Activated CD4-positive, alpha-beta T cell treated with anti-CD3 and anti-CD28 coated beads for 36 hours (primary cell): ENCODE data around the gene STK11. TPM values are rescaled to one million over a fixed set of nuclear protein-coding genes. Genes with fewer than 3 reads are reported as not detected.
"Not testable (repeated sequence)": the region's sequence is repeated elsewhere in the genome, so short reads cannot be mapped to it uniquely, and the experiment has no call there.

Experiments used
- ATAC-seq: fragments of 200-7000 bp; cut with Tn5 transposase; one replicate; pipeline ENCODE4 v1.10.0; 2021; ENCODE audit warnings: mild to moderate bottlenecking, moderate library complexity
- CTCF ChIA-PET: fragments of 350-600 bp; sonication (Branson Sonifier 250); formaldehyde crosslinking; loops from one replicate; lab custom pipeline; 2021; ENCODE audit warnings: antibody characterized with exemption; lab: Charles Lee
- POLR2A ChIA-PET: fragments of 350-600 bp; sonication (Branson Sonifier 250); formaldehyde crosslinking; loops from one replicate; lab custom pipeline; 2021; ENCODE audit warnings: antibody characterized with exemption, inconsistent platforms; lab: Charles Lee
- DNase-seq: peaks from one replicate; pipeline ENCODE4 v3.0.0-alpha.2; 2020
- H3K27ac Mint-ChIP-seq: one replicate; pipeline ENCODE4 v1.8.0; 2021; ENCODE audit warnings: mixed read lengths
- H3K27me3 Mint-ChIP-seq: one replicate; pipeline ENCODE4 v1.8.0; 2021; ENCODE audit warnings: mixed read lengths
- H3K36me3 Mint-ChIP-seq: one replicate; pipeline ENCODE4 v1.8.0; 2021; ENCODE audit warnings: low read depth, mixed read lengths
- H3K4me1 Mint-ChIP-seq: one replicate; pipeline ENCODE4 v1.8.0; 2021; ENCODE audit warnings: mixed read lengths
- H3K4me3 Mint-ChIP-seq: one replicate; pipeline ENCODE4 v1.8.0; 2021; ENCODE audit warnings: mild to moderate bottlenecking, moderate library complexity, mixed read lengths
- H3K9me3 Mint-ChIP-seq: one replicate; pipeline ENCODE4 v1.8.0; 2021; ENCODE audit warnings: low read depth, mixed read lengths
- intact Hi-C, 2 experiments: fragments of 100-400 bp; cut with DNase I in 1 of 2; cut with micrococcal nuclease in 1 of 2; formaldehyde crosslinking; loops; one replicate each; pipeline versions ENCODE4 v1.14.2 to v1.15.1; 2022 to 2024; cut with DNase I, micrococcal nuclease
- total RNA-seq, 2 experiments: library from RNA; stranded (reverse); gene quantifications; one replicate each; pipeline ENCODE4 v1.2.3, GENCODE V29; 2021

STK11 gene
- total RNA-seq, 2 experiments from 2014 or later = 49.2 to 61.5 TPM

- Mint-ChIP-seq H3K27me3 (no peaks in the 10 kb centered on the region), H3K27ac (peak overlapping the region; percentile 82)
- ATAC-seq = no peak
These were observed 39.3 kb downstream of the STK11 start for GRCh38 chr19:1244693-1245451.

GRCh38 chr19:1245494-1246264, 40.1 kb downstream of the STK11 start:
- CTCF ChIA-PET = interaction anchor here (0.6 to 5.3 kb wide), 6 partner anchors 21 to 310 kb away, joined by 3 to 163 read pairs (median 3); partner anchors contain the start of genes ARHGAP45 and CIRBP
- Mint-ChIP-seq H3K4me3 (no peak overlapping the region), H3K27ac (no peak overlapping the region), H3K27me3 (no peaks in the 10 kb centered on the region), H3K36me3 (peaks cover 3% of the 10 kb centered on the region), H3K9me3 (no peaks in the 10 kb centered on the region), H3K4me1 (peaks cover 28% of the 10 kb centered on the region)
- ATAC-seq = no peak
- POLR2A ChIA-PET = interaction anchor here (0.6 to 4.2 kb wide), 2 partner anchors 24 to 342 kb away, joined by 4 to 59 read pairs; partner anchors contain the start of gene CIRBP
- no peak for DNase-seq
- intact Hi-C loops = loop anchor here in 1 of 2 experiments (10.0 kb wide), 1 partner anchor 321 kb away; the partner anchor contains the start of gene ARID3A

More at GRCh38 chr19:1244693-1245451, 39.3 kb downstream of the STK11 start:
- H3K4me1 Mint-ChIP-seq = peaks cover 28% of the 10 kb centered on the region
- POLR2A ChIA-PET = interaction anchor here (0.6 to 4.2 kb wide), 9 partner anchors 8 to 341 kb away, joined by 3 to 59 read pairs (median 5); partner anchors contain the start of gene CIRBP
- peak overlapping the region; percentile 58 for H3K4me3 Mint-ChIP-seq
- CTCF ChIA-PET = interaction anchor here (0.6 to 5.3 kb wide), 34 partner anchors 8 to 734 kb away, joined by 3 to 163 read pairs (median 4); partner anchors contain the start of genes ABCA7, ARHGAP45, CIRBP and FAM174C
- no peaks in the 10 kb centered on the region for H3K9me3 Mint-ChIP-seq
- peak; percentile 48 for DNase-seq
- intact Hi-C loops = loop anchor here (1.0 to 10.0 kb wide), 3 partner anchors 21 to 320 kb away; partner anchors contain the start of gene ARID3A (in 1 of the 2)
- H3K36me3 Mint-ChIP-seq = peaks cover 3% of the 10 kb centered on the region

GRCh38 chr19:1246265-1247087, 40.9 kb downstream of the STK11 start:
- not testable (repeated sequence) for ATAC-seq, H3K36me3 Mint-ChIP-seq, DNase-seq, H3K4me3 Mint-ChIP-seq, H3K27me3 Mint-ChIP-seq, H3K9me3 Mint-ChIP-seq, H3K27ac Mint-ChIP-seq
- POLR2A ChIA-PET = interaction anchor here (1.0 to 4.2 kb wide), 3 partner anchors 20 to 29 kb away, joined by 3 to 59 read pairs (median 3); partner anchors contain the start of genes CIRBP and FAM174C
- intact Hi-C loops = loop anchor here in 1 of 2 experiments (10.0 kb wide), 1 partner anchor 322 kb away; the partner anchor contains the start of gene ARID3A
- H3K4me1 Mint-ChIP-seq = peaks cover 20% of the 10 kb centered on the region
- CTCF ChIA-PET = interaction anchor here (0.9 to 5.3 kb wide), 3 partner anchors 20 to 179 kb away, joined by 3 to 163 read pairs (median 3); partner anchors contain the start of genes ARHGAP45 and CIRBP

GRCh38 chr19:1247748-1248138, 42.2 kb downstream of the STK11 start:
- no peaks in the 10 kb centered on the region for H3K9me3 Mint-ChIP-seq
- peak overlapping the region; percentile 75 for H3K4me3 Mint-ChIP-seq
- DNase-seq (no peak), ATAC-seq (no peak)
- H3K27me3 Mint-ChIP-seq = no peaks in the 10 kb centered on the region
- ChIA-PET POLR2A (interaction anchor here (0.6 kb wide), 1 partner anchor 38 kb away, joined by 4 read pairs; no protein-coding TSS in a partner anchor), CTCF (interaction anchor here (5.3 kb wide), 1 partner anchor 19 kb away, joined by 163 read pairs; the partner anchor contains the start of gene CIRBP)
- peaks cover 17% of the 10 kb centered on the region for H3K36me3 Mint-ChIP-seq
- intact Hi-C loops = loop anchor here (2.0 to 10.0 kb wide), 5 partner anchors 115 to 585 kb away; partner anchors contain the start of genes ARHGAP45 (in 1 of the 2), ARID3A (in 1 of the 2) and RNF126 (in 1 of the 2)
- peak overlapping the region; percentile 19 for H3K27ac Mint-ChIP-seq
- peaks cover 13% of the 10 kb centered on the region for H3K4me1 Mint-ChIP-seq

GRCh38 chr19:1248139-1248785, 42.7 kb downstream of the STK11 start, which contains the start of gene MIDN:
Gene MIDN, plus strand, starts transcription at chr19:1248583. Its CDS starts 1,714 bp downstream, at chr19:1250297.
- DNase-seq (peak; percentile 87), ATAC-seq (peak; percentile 9)
- ChIA-PET CTCF (interaction anchor here (1.0 kb wide), 1 partner anchor 18 kb away, joined by 3 read pairs; no protein-coding TSS in a partner anchor), POLR2A (no interaction called here)
- intact Hi-C loops = loop anchor here (2.0 to 10.0 kb wide), 5 partner anchors 115 to 585 kb away; partner anchors contain the start of genes ARHGAP45 (in 1 of the 2), ARID3A (in 1 of the 2) and RNF126 (in 1 of the 2)
- H3K27ac Mint-ChIP-seq = peak within 1 kb of the TSS; percentile 87
- peaks cover 9% of the 10 kb centered on the region for H3K4me1 Mint-ChIP-seq
- no peaks in the 10 kb centered on the region for H3K9me3 Mint-ChIP-seq
- peak within 1 kb of the TSS; percentile 75 for H3K4me3 Mint-ChIP-seq
- no peaks in the 10 kb centered on the region for H3K27me3 Mint-ChIP-seq
- peaks cover 18% of the 10 kb centered on the region for H3K36me3 Mint-ChIP-seq

GRCh38 chr19:1248786-1249297, 43.3 kb downstream of the STK11 start:
- intact Hi-C loops = loop anchor here (1.0 to 10.0 kb wide), 14 partner anchors 11 to 614 kb away; partner anchors contain the start of genes ARHGAP45 (in 1 of the 2), ARID3A (in 1 of the 2), CIRBP (in 1 of the 2) and DAZAP1 (in 1 of the 2)
- peak; percentile 90 for DNase-seq
- Mint-ChIP-seq H3K4me3 (peak overlapping the region; percentile 75), H3K4me1 (peaks cover 10% of the 10 kb centered on the region), H3K9me3 (no peaks in the 10 kb centered on the region), H3K27ac (peak overlapping the region; percentile 87), H3K36me3 (peaks cover 21% of the 10 kb centered on the region), H3K27me3 (no peaks in the 10 kb centered on the region)
- ChIA-PET POLR2A (no interaction called here), CTCF (interaction anchor here (1.0 kb wide), 1 partner anchor 17 kb away, joined by 3 read pairs; no protein-coding TSS in a partner anchor)
- peak; percentile 5 for ATAC-seq

GRCh38 chr19:1249298-1249989, 43.9 kb downstream of the STK11 start:
- H3K27ac Mint-ChIP-seq = no peak overlapping the region
- ChIA-PET CTCF (interaction anchor here (1.0 kb wide), 1 partner anchor 17 kb away, joined by 3 read pairs; no protein-coding TSS in a partner anchor), POLR2A (interaction anchor here (1.2 kb wide), 1 partner anchor 20 kb away, joined by 4 read pairs; the partner anchor contains the start of gene CIRBP)
- ATAC-seq = peak; percentile 53
- peaks cover 9% of the 10 kb centered on the region for H3K4me1 Mint-ChIP-seq
- H3K27me3 Mint-ChIP-seq = no peaks in the 10 kb centered on the region
- H3K36me3 Mint-ChIP-seq = peaks cover 23% of the 10 kb centered on the region
- DNase-seq = peak; percentile 97
- intact Hi-C loops = loop anchor here (1.0 to 10.0 kb wide), 14 partner anchors 11 to 614 kb away; partner anchors contain the start of genes ARHGAP45 (in 1 of the 2), ARID3A (in 1 of the 2), CIRBP (in 1 of the 2) and DAZAP1 (in 1 of the 2)
- no peaks in the 10 kb centered on the region for H3K9me3 Mint-ChIP-seq
- H3K4me3 Mint-ChIP-seq = peak overlapping the region; percentile 73

- Mint-ChIP-seq H3K27ac (no peak overlapping the region), H3K27me3 (no peaks in the 10 kb centered on the region), H3K4me1 (peaks cover 11% of the 10 kb centered on the region), H3K36me3 (peaks cover 29% of the 10 kb centered on the region), H3K4me3 (peak overlapping the region; percentile 73), H3K9me3 (no peaks in the 10 kb centered on the region)
- intact Hi-C loops = loop anchor here (1.0 to 10.0 kb wide), 14 partner anchors 10 to 613 kb away; partner anchors contain the start of genes ARHGAP45 (in 1 of the 2), ARID3A (in 1 of the 2), CIRBP (in 1 of the 2) and DAZAP1 (in 1 of the 2)
- ChIA-PET CTCF (no interaction called here), POLR2A (interaction anchor here (1.2 kb wide), 1 partner anchor 19 kb away, joined by 4 read pairs; the partner anchor contains the start of gene CIRBP)
- ATAC-seq (no peak), DNase-seq (no peak)
These were observed 44.4 kb downstream of the STK11 start for GRCh38 chr19:1249990-1250436.
